LoVo (cell line): ENCODE data around the gene ZNF891.
A peak's percentile ranks its signal among the peaks of the same experiment; 100 is the strongest.

Experiments
- DNase-seq: peaks from one replicate; pipeline ENCODE4 v3.0.0-alpha.2; 2016; ENCODE audit warnings: low spot score

ZNF891 gene

GRCh38 chr12:133130038-133130807 is at the start of gene ZNF891, which contains the start of gene ZNF10:
TSS of gene ZNF891 (minus strand) at chr12:133130274. CDS start at chr12:133121918, 8,356 bp downstream.
TSS of gene ZNF10 (plus strand) at chr12:133130627. CDS start at chr12:133144493, 13,866 bp downstream.
- peak; percentile 66 for DNase-seq

GRCh38 chr12:133174901-133175300 is 44.8 kb upstream of the ZNF891 start:
- no peak for DNase-seq

GRCh38 chr12:133172491-133172890 is 42.4 kb upstream of the ZNF891 start:
- DNase-seq, result no peak

GRCh38 chr12:133165776-133166175 is 35.7 kb upstream of the ZNF891 start:
- no peak for DNase-seq

GRCh38 chr12:133156125-133156690 is 26.1 kb upstream of the ZNF891 start:
- no peak for DNase-seq

GRCh38 chr12:133145981-133146380 is 15.9 kb upstream of the ZNF891 start:
- no peak for DNase-seq

- no peak for DNase-seq
Observed at GRCh38 chr12:133135747-133136146, 5.7 kb upstream of the ZNF891 start.

DNA sequence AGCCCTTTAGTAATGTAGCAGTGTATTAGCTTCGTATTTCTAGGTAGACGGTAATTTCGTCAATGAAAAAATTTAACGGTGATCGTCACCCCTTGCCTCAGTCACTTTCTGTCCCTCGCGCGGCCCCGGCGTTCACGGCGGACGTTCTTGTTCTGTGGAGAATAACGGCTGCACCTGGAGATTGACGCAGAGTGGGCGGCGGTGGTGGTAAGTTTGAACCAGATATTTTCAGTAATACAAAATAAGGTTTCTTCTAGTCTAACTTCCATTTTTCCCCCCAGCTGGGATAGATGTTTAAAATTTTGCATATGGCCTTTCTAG is 694 bp upstream of the ZNF891 start:
- DNase-seq, result no peak

GRCh38 chr12:133129368-133130037 is 571 bp downstream of the ZNF891 start:
- DNase-seq, result no peak

DNA sequence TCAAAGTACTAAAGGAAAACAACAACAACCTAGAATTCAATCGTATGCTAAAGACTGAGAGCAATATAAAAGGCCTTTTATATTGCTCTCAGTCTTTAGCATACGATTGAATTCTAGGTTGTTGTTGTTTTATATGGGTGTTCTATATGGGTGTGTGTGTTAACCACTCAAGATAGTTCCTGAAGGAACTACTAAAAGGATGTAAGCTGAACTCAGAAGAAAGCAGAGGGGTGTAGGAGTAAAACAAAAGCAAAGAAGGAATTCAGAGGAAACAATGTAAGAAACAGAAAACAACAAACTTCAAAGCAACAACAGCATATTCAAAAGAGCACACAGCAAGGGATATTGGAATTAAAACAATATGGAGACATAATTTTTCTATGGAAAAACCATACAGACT is 5.4 kb downstream of the ZNF891 start:
- no peak for DNase-seq

GRCh38 chr12:133120385-133121191 is 9.5 kb downstream of the ZNF891 start:
- no peak for DNase-seq

- DNase-seq, result no peak
Observed at GRCh38 chr12:133108150-133108549, 21.9 kb downstream of the ZNF891 start.

GRCh38 chr12:133107121-133107520 is 23.0 kb downstream of the ZNF891 start:
- DNase-seq, result no peak

GRCh38 chr12:133106253-133106652 is 23.8 kb downstream of the ZNF891 start:
- no peak for DNase-seq

GRCh38 chr12:133105620-133106019 is 24.5 kb downstream of the ZNF891 start:
- no peak for DNase-seq

GRCh38 chr12:133083345-133083744 is 46.7 kb downstream of the ZNF891 start:
- no peak for DNase-seq

DNA sequence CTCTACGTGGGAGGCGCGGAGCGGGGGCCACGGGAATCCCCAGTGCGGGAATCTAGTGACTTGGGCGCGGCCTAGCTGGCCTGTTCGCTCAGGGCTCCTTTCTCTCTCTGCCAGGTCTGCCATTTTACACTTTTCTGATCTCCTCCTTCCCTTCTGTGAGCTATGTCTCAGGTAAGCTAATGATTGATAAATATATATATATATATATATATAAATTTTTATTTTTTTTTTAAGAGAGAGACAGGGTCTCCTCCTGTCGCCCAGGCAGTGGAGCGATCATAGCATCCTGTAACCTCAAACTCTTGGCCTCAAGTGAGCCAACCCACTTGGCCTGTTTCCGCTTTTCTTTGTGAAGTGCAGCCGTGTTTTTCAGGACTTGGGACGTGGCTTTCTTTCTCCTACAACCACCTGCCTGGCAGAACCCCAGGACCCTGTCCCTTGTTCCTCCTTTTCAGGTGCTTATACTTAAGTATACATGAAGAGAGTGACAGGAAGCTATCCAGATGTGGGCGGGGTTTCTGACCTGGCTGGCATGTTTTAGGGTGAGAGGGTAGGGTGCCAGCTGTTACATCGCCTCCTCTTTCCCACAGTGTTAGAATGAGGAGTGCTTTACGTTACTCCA is 48.8 kb downstream of the ZNF891 start:
- DNase-seq, result no peak

GRCh38 chr12:133080368-133081158 is 49.5 kb downstream of the ZNF891 start, which contains the start of gene ZNF140:
TSS of gene ZNF140 (plus strand) at chr12:133080923. CDS start at chr12:133081321, 398 bp downstream.
- no peak for DNase-seq

GRCh38 chr12:133080026-133080367 is 50.1 kb downstream of the ZNF891 start:
- no peak for DNase-seq

DNA sequence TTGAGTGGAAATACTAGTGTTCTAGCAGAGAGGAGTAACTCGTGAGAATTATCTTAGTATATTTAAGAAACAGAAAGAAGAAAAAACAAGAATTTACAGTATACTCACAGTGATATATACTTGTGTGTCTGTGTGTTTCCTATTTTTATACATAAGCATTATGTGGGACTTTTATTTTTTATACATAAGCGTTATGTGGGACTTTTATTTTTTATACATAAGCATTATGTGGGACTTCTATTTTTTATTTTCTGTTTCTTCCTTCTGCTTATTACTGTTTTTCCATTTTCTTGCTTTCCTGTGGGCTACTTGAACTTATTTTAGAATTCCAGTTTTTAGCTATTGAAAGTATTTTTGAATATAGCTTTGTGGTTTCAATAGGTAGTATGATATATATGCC is 56.2 kb downstream of the ZNF891 start:
- no peak for DNase-seq

DNA sequence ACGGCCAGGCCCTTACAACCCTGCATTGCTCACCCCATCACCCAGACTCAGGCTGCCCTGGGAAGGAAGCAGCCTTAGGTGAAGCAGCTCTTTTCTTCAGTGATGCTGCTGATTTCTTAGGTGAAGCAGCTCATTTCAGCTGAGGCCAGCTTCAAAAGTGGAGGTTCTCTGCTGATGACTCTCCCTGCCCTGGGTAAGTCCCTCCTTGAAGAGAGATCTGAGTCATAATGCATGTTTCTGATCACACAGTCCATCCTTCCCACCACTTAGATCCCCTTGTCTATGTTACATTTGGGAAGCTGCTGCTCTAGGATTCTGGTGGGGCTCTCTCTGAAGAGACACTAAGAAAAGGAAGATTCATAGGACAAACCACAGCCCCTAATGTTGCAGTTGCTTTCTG is 66.5 kb downstream of the ZNF891 start:
- no peak for DNase-seq
